ENCODE measurements around the gene CCNL2.
"Not testable (repeated sequence)": the region's sequence is repeated elsewhere in the genome, so short reads cannot be mapped to it uniquely, and the experiment has no call there.

The CCNL2 gene

DNA sequence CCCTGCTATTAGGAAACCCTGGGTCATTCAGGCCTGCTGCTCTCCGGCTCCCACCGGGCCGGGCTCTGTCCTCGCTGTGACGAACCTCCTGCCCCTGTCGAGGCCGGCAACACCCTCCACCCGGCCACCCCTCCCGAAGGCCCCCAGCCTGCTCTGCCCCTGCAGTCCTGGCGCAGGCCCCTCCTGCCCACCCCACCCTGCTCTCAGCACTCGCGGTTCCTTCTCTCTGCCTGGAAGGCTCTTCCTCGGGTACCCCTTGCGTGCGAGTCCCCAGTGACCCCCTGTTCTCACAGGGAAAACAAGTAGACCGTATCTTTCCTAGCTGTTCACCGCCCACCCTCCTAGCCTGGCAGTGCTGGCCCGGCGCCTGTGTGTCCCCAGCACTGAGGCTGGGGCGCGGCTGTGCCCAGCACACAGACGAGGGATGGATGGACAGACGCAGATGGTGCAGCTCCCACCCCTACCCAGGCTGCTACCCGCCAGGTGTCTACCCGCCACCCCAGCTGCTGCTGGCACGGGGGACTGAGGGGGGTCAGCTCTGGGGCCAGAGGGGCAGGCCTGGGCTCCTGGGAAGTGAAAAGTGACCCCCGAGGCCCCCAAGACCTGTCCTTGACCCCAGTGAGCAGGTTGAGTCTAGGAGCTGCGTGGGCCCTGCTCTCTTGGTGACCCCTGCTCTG is 33.3 kb upstream of the CCNL2 start:
- no peak for DNase-seq (ENCODE audit: low spot score)

DNA sequence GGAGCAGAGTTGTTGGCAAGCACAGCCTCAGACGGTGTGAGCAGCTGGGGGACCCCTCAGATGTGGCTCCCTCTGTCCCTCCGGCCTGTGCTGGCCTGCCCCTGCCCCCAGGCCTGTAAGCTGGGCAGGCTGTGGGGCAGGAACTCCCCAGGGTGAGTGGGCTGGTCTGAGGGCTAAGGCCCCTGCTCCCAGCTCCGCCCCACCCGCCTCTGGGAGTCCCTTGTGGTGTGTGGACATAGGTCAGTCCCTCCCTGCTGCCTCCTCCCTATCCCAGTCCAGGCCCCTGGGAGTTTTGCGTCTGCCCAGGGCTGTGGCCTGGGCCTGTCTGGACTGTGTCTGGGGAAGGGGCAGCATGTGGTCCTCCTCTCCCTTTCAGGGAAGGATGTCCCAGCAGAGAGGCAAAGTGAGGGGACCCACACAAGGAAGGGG is 32.7 kb upstream of the CCNL2 start:
- DNase-seq (ENCODE audit: low spot score) = no peak

DNA sequence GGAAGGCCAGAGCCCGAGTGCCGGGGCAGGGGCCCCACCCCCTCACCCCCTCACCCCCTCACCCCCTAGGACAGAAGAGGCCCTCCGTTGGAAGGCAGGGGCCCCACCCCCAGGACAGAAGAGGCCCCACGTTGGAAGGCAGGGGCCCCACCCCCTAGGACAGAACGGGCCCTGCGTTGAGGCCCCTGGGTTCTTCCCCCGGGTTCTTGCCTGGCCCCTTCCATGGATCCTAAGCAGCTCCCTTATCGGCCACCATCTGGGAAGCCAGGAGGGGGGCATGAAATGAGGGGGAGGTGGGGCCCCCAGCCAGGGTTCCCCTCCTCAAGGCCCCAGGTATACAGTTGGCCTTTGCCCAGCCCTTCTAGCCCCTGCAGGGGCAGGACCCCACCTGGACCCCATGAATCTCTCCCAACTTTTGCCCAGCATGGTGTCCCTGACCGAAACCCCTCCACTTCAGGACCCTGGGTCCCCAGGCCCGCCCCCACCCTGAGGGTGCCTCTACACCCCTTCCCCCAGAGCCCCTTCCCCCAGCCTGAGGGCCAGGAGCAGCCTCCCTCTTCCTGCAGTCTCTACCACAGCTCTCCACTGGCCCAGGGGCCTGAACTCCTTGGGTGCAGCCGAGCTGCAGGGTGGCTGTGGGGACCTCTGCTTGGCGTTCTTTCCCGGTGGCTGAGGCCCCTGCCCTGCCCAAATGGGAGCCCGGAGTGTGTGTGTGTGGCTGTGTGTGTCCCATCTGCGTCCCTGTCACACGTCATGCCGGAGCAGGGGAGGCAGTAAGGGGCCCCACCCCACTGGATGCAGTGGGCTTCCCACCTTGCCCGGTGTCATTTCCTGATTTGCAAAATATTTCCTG is 32.1 kb upstream of the CCNL2 start:
- no peak for DNase-seq (ENCODE audit: low spot score)

DNA sequence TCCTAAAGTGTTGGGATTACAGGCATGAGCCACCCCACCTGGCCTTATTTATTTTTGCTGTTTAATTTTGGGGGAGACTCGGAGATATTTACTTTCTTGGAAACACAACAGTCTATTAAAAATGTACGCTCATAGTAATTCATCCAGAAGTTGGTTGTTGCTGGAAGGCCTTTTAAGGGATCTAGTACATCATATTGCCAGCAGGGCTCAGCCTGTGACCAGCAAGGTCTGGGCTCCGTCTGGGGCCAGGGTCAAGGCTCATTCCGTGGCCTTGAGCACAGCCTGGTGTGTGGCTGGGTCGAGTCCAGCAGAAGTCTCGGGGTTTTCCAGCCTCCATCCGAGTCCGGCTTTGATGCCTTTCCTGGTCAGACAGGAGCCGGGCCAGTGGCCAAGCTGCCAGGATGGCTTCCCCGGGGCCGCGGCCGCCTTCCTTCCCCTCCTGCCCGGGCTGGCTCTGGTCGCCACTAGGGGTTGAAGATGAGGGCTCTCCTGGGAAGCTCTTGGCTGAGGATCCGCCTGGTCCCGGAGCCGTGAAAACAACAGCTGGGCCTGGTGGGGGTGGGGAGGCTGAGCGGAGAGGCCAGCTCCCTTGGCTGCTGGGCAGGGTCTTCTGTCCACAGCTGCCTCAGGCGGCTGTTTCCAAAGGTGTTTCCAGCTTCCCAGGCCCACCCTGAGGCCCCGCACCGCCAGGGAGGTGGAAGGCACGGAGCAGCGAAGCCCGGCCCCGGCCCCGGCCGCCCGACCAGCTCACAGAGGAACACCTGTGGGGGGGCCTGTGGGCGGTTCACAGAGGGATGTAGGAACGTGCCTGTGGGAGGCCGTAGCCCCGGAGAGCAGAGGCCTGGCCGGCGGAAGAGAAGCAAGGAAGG is 31.2 kb upstream of the CCNL2 start:
- no peak for DNase-seq (ENCODE audit: low spot score)

DNA sequence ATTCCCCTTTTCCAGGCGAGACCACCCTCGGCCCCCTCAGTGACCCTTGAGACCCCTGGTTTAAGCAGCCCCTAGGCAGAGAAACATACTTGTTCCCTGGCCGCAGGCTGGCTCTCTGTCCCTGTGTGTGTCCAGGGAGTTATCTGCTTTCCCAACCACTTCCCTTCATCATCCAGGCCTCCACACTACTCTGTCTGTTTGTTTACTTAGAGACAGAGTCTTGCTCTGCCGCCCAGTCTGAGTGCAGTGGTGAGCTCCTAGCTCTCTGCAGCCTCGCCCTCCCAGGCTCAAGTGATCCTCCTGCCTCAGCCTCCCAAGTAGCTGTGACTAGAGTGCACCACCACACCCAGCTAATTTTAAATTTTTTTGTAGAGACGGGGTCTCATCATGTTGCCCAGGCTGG is 30.5 kb upstream of the CCNL2 start:
- no peak for DNase-seq (ENCODE audit: low spot score)

DNA sequence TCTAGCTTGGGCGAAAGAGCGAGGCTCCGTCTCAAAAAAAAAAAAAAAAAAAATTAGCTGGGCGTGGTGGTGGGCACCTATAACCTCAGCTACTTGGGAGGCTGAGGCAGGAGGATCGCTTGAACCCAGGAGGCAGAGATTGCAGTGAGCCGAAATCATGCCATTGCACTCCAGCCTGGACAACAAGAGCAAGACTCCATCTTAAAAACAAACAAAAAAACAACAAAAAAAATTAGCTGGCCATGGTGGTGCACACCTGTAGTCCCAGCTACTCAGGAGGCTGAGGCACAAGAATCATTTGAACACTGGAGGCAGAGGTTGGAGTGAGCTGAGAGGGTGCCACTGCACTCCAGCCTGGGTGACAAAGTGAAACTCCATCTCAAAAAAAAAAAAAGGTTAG is 29.8 kb upstream of the CCNL2 start:
- not testable (repeated sequence) for DNase-seq (ENCODE audit: low spot score)

DNA sequence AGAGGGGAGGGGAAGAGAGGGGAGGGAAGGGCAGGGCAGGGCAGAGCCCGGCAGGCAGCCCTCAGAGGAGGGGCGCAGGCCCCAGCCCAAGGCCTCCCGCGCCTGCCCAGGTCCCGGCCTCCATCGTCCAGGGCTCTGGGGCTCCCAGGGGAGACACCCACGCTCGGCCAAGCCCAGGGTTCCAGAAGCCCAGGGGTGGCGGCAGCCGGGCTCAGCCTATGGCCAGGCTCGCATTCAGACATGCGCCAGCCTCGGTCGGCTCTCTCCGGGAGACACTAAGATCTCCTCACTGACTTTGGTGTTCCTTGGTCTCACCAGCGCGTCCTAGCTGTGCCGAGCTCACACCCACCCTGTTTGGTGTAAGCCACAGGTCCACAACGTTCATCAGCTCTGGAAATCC is 29.0 kb upstream of the CCNL2 start:
- no peak for DNase-seq (ENCODE audit: low spot score)

DNA sequence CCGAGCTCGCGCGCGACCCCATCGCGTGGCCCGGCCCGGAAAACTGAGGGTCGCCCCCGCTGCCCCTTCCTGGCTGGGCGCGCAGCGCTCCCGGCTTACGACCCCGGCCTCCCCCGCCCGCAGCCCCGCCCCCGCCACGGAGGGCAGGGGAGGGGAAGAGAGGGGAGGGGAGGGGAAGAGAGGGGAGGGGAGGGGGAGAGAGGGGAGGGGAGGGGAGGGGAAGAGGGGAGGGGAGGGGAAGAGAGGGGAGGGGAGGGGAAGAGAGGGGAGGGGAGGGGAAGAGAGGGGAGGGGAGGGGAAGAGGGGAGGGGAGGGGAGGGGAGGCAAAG is 28.6 kb upstream of the CCNL2 start:
- DNase-seq (ENCODE audit: low spot score) = no peak

DNA sequence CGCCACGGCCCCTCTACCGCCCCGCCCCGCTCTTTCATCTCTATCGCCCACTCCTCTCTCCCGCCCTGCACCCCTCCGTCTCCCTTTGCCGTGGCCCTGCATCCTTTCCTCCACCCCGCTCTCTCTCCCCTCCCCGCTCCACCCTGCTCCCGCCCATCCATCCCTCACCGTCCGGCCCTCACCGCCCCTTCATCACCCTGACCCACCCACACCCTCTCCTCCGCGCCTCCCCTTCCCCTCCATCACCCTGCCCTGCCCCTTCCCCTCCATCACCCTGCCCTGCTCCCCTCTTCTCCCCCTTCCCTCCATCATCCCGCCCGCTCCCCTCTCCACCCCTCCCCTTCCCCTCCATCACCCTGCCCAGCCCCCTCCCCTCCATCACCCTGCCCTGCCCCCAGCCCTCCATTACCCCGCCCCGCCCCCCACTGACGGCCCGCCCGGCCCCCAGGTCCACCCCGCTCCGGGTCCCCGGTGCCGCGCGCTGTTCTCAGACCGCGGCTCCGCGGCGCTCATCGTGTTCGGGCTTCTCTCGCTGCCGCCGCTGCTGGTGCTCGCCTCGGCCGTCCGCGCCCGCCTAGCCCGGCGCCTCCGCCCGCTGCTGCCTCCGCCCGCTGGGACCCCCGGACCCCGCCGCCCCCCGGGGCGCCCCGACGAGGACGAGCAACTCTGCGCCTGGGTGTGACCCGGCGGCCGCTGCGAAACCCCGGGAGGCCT is 28.1 kb upstream of the CCNL2 start:
- no peak for DNase-seq (ENCODE audit: low spot score)

DNA sequence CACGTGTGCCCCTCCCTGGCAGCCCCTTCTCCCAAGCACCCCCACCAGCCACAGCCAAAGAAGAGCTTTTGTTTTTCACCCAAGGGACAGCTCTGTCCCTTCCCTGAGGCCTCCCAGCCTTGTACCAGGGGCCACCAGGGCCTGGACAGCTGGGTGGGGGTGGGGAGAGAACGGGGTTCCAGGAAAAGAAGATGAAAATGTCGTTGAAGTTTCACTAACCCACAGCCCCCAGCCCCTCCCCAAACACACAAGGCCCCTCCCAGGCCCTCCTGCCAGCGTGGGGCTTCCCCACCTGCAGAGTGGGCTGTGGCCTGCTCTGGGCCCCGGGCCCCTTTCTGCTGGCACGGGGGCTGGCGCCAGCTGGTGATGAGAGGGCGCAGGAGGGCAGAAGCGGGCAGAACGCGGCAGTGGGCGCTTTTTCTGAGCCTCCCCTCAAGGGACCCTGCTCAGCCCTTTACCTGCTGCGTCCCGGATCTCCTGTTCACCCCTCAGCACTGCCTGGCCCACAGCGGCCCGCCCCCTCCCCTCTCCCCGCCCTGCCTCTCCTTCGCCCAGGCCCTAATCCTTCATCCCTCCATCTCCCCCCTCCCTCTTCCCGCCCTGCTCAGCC is 27.5 kb upstream of the CCNL2 start:
- DNase-seq (ENCODE audit: low spot score) = no peak

DNA sequence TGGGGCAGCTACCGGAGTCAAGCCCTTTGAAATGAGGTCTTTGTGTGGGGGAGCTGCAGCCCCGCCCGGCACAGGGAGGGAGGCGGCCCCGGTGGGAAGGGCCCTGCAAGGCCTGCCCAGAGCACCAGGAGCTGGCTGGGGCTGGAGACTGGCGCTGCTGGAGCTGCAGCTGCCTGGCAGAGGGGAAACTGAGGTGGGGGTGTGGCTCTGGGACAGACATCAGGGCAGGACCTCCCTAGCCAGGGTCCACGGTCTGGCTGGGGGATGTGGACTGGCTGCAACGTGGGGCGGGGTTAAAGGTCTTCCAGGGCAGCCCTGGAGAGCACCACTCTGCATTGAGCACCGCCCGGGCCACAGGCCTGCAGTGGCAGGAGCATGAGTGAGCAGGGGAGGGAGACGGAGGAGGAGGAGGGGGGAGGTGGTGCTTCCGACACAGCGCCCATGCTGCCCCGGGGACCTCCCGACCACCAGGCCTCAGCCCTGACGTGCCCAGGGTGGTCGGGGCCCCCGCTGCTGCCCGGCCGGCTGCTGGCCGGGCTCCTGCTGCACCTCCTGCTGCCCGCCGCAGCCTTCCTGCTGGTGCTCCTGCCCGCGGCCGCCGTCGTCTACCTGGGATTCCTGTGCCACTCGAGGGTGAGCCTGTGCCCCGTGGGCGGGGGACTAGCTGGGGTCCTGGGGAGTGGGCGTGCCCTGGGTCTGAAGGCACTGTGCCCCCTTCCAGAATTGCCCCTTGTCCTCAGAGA is 26.8 kb upstream of the CCNL2 start:
- DNase-seq (ENCODE audit: low spot score) = no peak

DNA sequence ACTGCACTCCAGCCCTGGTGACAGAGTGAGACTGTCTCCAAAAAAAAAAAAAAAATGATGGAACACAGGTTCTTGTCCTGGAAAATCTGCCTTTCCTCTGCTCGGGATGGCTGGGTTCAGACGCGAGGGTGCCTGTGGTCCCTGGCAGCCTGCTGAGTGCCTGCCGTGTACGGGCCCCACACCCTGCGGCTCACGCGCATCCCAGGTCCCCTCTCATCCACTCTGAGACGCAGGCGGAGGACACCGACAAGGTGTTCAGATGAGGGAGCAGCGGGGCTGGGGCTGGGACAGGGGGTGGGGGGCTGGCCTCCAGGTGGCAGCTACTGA is 26.3 kb upstream of the CCNL2 start:
- DNase-seq (ENCODE audit: low spot score) = no peak

DNA sequence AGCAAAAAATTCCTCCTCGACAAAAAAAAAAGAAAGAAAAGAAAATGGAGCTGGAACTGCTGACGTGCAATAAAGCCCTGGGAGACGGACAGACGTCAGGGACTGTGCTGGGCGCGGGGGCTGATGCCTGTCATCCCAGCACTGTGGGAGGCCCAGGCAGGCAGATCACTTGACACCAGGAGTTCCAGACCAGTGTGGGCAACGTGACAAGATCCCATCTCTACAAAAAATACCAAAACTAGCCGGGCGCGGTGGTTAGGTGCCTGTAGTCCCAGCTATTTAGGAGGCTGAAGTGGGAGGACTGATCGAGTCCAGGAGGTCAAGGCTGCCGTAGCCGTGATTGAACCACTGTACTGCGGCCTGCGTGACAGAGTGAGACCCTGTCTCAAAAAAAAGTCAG is 25.6 kb upstream of the CCNL2 start:
- DNase-seq (ENCODE audit: low spot score) = no peak

DNA sequence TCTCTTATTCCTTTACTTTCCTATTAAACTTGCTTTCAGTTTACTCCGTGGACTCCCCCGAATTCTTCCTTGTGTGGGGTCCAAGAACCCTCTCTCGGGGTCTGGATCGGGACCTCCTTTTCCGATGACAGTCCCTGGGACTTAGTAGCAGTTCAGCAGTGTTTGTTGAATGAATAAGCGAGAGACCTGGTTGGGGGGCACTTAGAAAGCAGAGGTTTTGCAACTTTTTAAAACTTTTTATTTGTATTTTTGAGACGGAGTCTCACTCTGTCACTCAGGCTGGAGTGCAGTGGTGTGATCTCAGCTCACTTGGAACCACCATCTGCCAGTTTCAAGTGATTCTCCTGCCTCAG is 24.1 kb upstream of the CCNL2 start:
- DNase-seq (ENCODE audit: low spot score) = no peak

DNA sequence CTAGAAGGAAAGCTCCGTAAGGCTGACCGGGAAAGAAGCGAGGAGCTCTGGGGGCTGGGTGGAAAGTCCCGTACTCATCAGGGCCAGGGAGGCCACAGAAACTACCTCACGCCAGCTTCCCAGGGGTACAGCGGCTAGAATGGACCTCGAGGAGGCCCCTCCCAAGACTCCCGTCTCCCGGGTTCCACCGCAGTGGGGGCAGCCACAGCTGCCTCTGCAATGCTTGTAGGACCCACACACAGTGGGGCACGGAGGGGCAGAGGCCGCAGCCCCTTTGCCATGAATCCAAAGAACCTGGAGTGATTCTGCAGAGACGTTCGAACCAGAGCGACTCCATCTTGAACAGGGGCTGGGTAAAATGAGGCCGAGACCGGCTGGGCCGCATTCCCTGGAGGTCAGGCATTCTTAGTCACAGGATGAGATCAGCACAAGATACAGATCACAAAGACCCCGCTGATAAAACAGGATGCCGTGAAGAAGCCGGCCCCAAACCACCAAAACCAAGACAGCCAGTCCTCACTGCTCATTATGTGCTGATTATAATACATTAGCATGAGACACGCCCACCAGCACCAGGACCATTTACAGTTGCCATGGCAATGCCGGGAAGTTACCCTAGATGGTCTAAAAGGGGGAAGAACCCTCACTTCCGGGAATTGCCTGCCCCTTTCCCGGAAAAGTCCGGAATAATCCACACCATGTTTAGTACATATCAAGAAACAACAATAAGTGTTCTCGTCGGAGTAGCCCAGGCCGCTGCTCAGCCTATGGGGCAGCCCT is 23.5 kb upstream of the CCNL2 start:
- no peak for DNase-seq (ENCODE audit: low spot score)

DNA sequence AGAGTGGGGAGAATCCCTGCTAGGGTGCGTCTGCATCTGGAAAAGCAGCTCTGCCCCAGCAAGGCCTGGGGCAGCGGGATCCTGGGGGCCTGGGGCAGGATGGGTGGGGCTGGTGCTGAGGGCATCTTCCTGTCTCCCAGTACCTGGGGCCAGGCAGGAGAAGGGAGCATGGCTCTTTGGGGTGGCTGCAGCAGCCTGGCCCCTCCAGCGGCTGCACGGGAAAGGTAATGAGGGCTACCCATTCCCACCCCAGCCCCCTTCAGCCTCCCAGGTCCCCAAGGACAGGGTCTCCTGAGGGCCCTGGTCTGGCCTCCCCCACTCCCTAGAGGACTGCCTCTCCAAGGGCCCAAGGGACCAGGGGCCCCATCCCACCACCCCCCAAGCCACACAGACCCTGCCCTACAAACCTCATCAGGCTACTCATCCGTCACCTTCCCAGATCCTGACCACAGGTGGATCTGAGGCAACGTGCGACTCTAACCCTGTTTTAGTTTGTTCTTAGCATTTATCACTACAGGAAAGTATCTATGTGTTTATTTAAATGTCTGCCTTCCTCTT is 22.9 kb upstream of the CCNL2 start:
- no peak for DNase-seq (ENCODE audit: low spot score)

DNA sequence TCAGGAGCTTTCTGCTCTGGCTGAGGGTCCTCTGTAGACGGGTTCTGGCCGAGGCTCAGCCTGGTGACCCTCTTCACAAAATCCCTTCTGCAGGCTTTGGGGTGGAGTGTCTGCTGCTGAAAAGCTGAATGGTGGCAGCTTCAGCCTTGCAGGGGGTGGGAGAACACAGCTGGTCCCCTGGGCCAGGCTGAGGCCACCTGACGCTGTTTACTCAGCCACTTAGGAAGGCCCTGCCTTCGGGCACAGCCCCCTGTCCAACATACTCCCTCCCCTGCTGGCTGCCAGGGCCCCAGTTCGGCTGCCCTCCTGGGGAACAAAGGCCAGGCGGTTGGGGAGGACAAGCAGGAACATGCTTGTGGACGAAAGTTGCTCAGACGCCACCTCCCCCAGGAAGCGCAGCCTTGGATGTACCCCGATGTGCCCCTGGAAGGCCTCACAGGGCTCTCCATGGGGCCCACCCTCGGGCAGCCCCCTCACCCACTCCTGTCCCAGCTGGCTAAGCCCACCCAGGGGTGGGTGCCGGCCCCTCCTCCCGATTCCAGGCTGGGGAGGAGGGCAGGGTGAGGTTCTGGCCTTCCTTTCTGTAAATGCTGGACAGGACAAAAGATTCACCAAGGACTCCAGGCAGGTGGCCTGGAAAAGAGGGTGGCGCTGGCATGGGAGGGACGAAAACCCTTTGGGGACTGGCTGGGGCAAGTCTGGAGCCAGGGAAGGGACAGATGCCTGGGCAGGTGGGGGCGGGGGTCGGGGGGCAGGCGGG is 22.2 kb upstream of the CCNL2 start, which contains the start of gene ANKRD65:
TSS of gene ANKRD65 (minus strand) at position 130 of the 760 bp plus-strand sequence. CDS start 271 bp downstream, outside the sequence.
- no peak for DNase-seq (ENCODE audit: low spot score)

DNA sequence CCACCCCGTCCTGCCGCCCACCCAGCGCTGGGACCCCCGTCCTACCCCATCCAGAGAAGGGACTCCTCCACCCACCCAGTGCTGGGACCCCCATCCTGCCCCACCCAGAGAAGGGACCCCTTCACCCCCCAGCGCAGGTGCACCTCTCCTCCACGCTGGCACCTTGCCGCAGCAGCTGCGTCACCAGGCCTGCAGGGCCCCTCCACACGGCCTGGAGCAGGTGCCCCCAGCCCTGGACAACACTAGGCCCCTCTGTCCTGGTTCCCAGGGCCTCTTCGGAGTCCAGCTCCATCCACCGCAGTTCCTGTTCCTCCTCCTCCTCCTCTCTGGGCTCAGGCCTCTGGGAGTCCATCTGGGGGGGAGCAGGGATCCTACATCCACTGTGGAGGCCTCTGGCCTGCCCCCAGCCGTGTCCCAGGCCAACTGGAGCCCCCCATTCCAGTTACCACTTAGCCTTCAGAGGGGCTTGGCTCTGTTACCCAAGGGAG is 21.6 kb upstream of the CCNL2 start:
- no peak for DNase-seq (ENCODE audit: low spot score)

Data from LoVo (cell line).